HepG2 (cell line): Measurements from ENCODE around the gene CSNK1G1. TPM values are rescaled to one million over a fixed set of nuclear protein-coding genes. Genes with fewer than 3 reads are reported as not detected.

Experiments
- FOXK2 ChIP-seq: fragments of 450-650 bp; IDR thresholded peaks from 2 replicates; pipeline ENCODE4 v1.6.1; 2016
- GATAD1 ChIP-seq: IDR thresholded peaks from 2 replicates; pipeline ENCODE4 v1.6.1; 2016; ENCODE audit warnings: missing genetic modification reagents, missing compliant biosample characterization
- ISL2 ChIP-seq: sonication (generic); formaldehyde crosslinking; IDR thresholded peaks from 2 replicates; pipeline ENCODE4 v1.5.0; 2020; ENCODE audit warnings: missing genetic modification reagents
- JDP2 ChIP-seq: sonication (generic); formaldehyde crosslinking; IDR thresholded peaks from 2 replicates; pipeline ENCODE4 v1.8.1; 2022; ENCODE audit warnings: missing genetic modification reagents, borderline replicate concordance
- KLF11 ChIP-seq: IDR thresholded peaks from 2 replicates; pipeline ENCODE4 v1.6.1; 2016; ENCODE audit warnings: missing compliant biosample characterization
- MIER2 ChIP-seq: IDR thresholded peaks from 2 replicates; pipeline ENCODE4 v1.6.1; 2016; ENCODE audit warnings: missing biosample characterization, missing genetic modification reagents
- NKX3-1 ChIP-seq: sonication (generic); formaldehyde crosslinking; IDR thresholded peaks from 2 replicates; pipeline ENCODE4 v1.5.0; 2020; ENCODE audit warnings: missing genetic modification reagents
- PTBP1 ChIP-seq: fragments of 200-400 bp; formaldehyde crosslinking; IDR thresholded peaks from 2 replicates; pipeline ENCODE4 v1.6.1; 2018; ENCODE audit warnings: low read length, low read depth; ENCODE audit not compliant: poor library complexity, severe bottlenecking
- RFXAP ChIP-seq: sonication (generic); formaldehyde crosslinking; IDR thresholded peaks from 2 replicates; pipeline ENCODE4 v1.4.0; 2020; ENCODE audit warnings: missing genetic modification reagents, borderline replicate concordance
- SCMH1 ChIP-seq: sonication (generic); formaldehyde crosslinking; IDR thresholded peaks from 2 replicates; pipeline ENCODE4 v1.9.0; 2021; ENCODE audit warnings: missing genetic modification reagents, mild to moderate bottlenecking, borderline replicate concordance
- STAT5B ChIP-seq: sonication (generic); formaldehyde crosslinking; IDR thresholded peaks from 2 replicates; pipeline ENCODE4 v1.4.0; 2020; ENCODE audit warnings: missing genetic modification reagents
- ZEB1 ChIP-seq: IDR thresholded peaks from 2 replicates; pipeline ENCODE4 v1.6.1; 2012; ENCODE audit warnings: mild to moderate bottlenecking, low read depth, inconsistent platforms; ENCODE audit not compliant: insufficient replicate concordance
- ZNF691 ChIP-seq: sonication (generic); formaldehyde crosslinking; IDR thresholded peaks from 2 replicates; pipeline ENCODE4 v1.4.0; 2020; ENCODE audit warnings: missing genetic modification reagents, low read depth, mild to moderate bottlenecking, borderline replicate concordance
- ZNF709 ChIP-seq: sonication (generic); formaldehyde crosslinking; IDR thresholded peaks from 2 replicates; pipeline ENCODE4 v1.5.0; 2020; ENCODE audit warnings: mild to moderate bottlenecking, missing genetic modification reagents
- ZNF816 ChIP-seq: sonication (generic); formaldehyde crosslinking; IDR thresholded peaks from 2 replicates; pipeline ENCODE4 v1.8.0; 2022; ENCODE audit warnings: missing genetic modification reagents, mild to moderate bottlenecking, borderline replicate concordance
- polyA plus RNA-seq, 8 experiments: library from polyadenylated mRNA; depleted of rRNA in 3 of 8; stranded (reverse) in 7 of 8; unstranded in 1 of 8; fragments of >200 nt; fragmentation: Illumina TruSeq in 4 of 8; extraction: Trizol in 4 of 8; gene quantifications; 2 replicates each; pipeline versions ENCODE4 v1.2.1 to v1.2.3, GENCODE V29; 2011 to 2016; ENCODE audit warnings: low read depth in 4 of 8, missing spikeins in 1 of 8, mixed read lengths in 1 of 8; ENCODE audit not compliant: insufficient read depth in 1 of 8
- total RNA-seq, 5 experiments: library from RNA; depleted of rRNA; stranded (reverse); fragments of >200 nt; fragmentation: Illumina TruSeq; extraction: Trizol; gene quantifications; 2 replicates each; pipeline ENCODE4 v1.2.3, GENCODE V29; 2016; ENCODE audit warnings: low read depth in 1 of 5
- TF ChIP-seq, protein P1 (sequence below): sonication (generic); formaldehyde crosslinking; IDR thresholded peaks from 2 replicates; pipeline ENCODE4 v1.4.0; 2020; ENCODE audit warnings: missing genetic modification reagents
- TF ChIP-seq, protein P2 (sequence below): sonication (generic); formaldehyde crosslinking; IDR thresholded peaks from 2 replicates; pipeline ENCODE4 v1.5.0; 2020; ENCODE audit warnings: mild to moderate bottlenecking, missing genetic modification reagents, borderline replicate concordance
- TF ChIP-seq, protein P3 (sequence below): IDR thresholded peaks from 2 replicates; pipeline ENCODE4 v1.6.1; 2016; ENCODE audit warnings: missing compliant biosample characterization, missing genetic modification reagents, borderline replicate concordance
- TF ChIP-seq, protein P4 (sequence below): sonication (generic); formaldehyde crosslinking; conservative IDR thresholded peaks from 2 replicates; pipeline ENCODE4 v1.8.0; 2022; ENCODE audit warnings: mild to moderate bottlenecking, moderate library complexity, missing genetic modification reagents
- TF ChIP-seq, protein P5 (sequence below): sonication (generic); formaldehyde crosslinking; IDR thresholded peaks from 2 replicates; pipeline ENCODE4 v1.5.0; 2020; ENCODE audit warnings: missing genetic modification reagents
- TF ChIP-seq, protein P6 (sequence below): sonication (generic); formaldehyde crosslinking; IDR thresholded peaks from 2 replicates; pipeline ENCODE4 v1.5.0; 2020; ENCODE audit warnings: missing genetic modification reagents

CSNK1G1 gene
- total and polyA plus RNA-seq, 2 of the 13 experiments (the other 11 are each of a cell fraction or from before 2014, with no cell fraction given): 8.5 to 12.6 TPM

DNA sequence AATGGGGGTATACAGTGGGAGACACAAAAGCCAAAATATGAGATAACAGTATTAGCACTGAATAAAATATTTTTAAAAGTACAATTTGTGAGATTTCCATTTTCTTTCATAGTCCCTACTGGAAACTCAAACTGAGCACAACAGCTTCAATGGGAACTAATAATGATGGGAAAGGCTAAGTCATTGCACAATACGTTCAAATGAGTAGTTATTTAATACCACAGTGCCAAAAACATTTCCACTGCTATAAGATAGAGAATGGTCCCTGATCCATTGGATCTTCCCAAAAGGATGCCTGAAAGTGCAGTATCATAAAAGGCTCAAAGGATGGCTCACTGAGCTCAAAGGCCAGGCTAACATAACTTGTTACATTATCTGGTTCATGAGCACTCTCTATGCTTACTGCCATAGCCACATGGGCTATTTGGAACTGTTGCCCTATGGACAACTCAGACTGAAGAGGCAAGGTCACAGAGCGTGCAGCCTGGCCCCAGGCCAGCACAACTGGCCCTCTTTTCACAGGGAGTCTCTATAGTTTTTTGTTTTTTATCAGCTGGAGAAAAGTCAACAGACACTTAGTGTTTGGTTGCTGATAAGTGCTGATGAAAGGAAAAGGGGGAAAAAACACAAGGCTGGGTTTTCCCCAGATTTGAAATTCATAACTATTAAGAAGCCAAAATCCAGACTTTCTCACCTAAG lies 139.1 kb downstream of the CSNK1G1 start (continued):
- TF ChIP-seq ZNF691 (peak; percentile 52; the same call in 1 of the 2 replicates), ZEB1 (peak; percentile 28), RFXAP (CRISPR knock-in tag) (no peak), STAT5B (CRISPR knock-in tag) (no peak), SCMH1 (CRISPR knock-in tag) (no peak), ISL2 (CRISPR knock-in tag) (peak; percentile 96), ZNF816 (0 out of 2 replicates have a peak, but pooled peaks have one; percentile 64), KLF11 (CRISPR knock-in tag) (0 out of 2 replicates have a peak, but pooled peaks have one; percentile 53), NKX3-1 (CRISPR knock-in tag) (no peak), PTBP1 (no peak), FOXK2 (peak; percentile 43; the same call in 1 of the 2 replicates), ZNF709 (CRISPR knock-in tag) (no peak), JDP2 (CRISPR knock-in tag) (no peak), MIER2 (CRISPR knock-in tag) (peak; percentile 55; the same call in 1 of the 2 replicates), GATAD1 (CRISPR knock-in tag) (0 out of 2 replicates have a peak, but pooled peaks have one; percentile 38)
- TF ChIP-seq, protein P1, sequence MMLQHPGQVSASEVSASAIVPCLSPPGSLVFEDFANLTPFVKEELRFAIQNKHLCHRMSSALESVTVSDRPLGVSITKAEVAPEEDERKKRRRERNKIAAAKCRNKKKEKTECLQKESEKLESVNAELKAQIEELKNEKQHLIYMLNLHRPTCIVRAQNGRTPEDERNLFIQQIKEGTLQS (CRISPR knock-in tag): peak; percentile 22; the same call in 1 of the 2 replicates
- TF ChIP-seq, protein P2, sequence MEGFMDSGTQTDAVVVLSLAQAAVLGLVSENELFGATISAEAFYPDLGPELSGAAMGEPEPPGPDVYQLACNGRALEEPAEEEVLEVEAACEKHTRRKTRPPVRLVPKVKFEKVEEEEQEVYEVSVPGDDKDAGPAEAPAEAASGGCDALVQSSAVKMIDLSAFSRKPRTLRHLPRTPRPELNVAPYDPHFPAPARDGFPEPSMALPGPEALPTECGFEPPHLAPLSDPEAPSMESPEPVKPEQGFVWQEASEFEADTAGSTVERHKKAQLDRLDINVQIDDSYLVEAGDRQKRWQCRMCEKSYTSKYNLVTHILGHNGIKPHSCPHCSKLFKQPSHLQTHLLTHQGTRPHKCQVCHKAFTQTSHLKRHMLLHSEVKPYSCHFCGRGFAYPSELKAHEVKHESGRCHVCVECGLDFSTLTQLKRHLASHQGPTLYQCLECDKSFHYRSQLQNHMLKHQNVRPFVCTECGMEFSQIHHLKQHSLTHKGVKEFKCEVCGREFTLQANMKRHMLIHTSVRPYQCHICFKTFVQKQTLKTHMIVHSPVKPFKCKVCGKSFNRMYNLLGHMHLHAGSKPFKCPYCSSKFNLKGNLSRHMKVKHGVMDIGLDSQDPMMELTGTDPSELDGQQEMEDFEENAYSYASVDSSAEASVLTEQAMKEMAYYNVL (CRISPR knock-in tag): peak; percentile 79; the same call in 1 of the 2 replicates
- TF ChIP-seq, protein P3, sequence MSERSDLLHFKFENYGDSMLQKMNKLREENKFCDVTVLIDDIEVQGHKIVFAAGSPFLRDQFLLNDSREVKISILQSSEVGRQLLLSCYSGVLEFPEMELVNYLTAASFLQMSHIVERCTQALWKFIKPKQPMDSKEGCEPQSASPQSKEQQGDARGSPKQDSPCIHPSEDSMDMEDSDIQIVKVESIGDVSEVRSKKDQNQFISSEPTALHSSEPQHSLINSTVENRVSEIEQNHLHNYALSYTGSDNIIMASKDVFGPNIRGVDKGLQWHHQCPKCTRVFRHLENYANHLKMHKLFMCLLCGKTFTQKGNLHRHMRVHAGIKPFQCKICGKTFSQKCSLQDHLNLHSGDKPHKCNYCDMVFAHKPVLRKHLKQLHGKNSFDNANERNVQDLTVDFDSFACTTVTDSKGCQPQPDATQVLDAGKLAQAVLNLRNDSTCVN (CRISPR knock-in tag): no peak; the same call in 1 of the 2 replicates
- TF ChIP-seq, protein P4, sequence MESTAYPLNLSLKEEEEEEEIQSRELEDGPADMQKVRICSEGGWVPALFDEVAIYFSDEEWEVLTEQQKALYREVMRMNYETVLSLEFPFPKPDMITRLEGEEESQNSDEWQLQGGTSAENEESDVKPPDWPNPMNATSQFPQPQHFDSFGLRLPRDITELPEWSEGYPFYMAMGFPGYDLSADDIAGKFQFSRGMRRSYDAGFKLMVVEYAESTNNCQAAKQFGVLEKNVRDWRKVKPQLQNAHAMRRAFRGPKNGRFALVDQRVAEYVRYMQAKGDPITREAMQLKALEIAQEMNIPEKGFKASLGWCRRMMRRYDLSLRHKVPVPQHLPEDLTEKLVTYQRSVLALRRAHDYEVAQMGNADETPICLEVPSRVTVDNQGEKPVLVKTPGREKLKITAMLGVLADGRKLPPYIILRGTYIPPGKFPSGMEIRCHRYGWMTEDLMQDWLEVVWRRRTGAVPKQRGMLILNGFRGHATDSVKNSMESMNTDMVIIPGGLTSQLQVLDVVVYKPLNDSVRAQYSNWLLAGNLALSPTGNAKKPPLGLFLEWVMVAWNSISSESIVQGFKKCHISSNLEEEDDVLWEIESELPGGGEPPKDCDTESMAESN (CRISPR knock-in tag): no peak
- TF ChIP-seq, protein P5, sequence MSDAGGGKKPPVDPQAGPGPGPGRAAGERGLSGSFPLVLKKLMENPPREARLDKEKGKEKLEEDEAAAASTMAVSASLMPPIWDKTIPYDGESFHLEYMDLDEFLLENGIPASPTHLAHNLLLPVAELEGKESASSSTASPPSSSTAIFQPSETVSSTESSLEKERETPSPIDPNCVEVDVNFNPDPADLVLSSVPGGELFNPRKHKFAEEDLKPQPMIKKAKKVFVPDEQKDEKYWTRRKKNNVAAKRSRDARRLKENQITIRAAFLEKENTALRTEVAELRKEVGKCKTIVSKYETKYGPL (CRISPR knock-in tag): no peak
- TF ChIP-seq, protein P6, sequence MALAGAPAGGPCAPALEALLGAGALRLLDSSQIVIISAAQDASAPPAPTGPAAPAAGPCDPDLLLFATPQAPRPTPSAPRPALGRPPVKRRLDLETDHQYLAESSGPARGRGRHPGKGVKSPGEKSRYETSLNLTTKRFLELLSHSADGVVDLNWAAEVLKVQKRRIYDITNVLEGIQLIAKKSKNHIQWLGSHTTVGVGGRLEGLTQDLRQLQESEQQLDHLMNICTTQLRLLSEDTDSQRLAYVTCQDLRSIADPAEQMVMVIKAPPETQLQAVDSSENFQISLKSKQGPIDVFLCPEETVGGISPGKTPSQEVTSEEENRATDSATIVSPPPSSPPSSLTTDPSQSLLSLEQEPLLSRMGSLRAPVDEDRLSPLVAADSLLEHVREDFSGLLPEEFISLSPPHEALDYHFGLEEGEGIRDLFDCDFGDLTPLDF (CRISPR knock-in tag): no peak
